GM12878 (cell line): Measurements from ENCODE around the gene MMP24.

Source experiments
- BACH1 ChIP-seq: fragments of 450-650 bp; IDR thresholded peaks from 2 replicates; pipeline ENCODE4 v1.6.1; 2017; ENCODE audit warnings: mild to moderate bottlenecking, borderline replicate concordance
- CREB1 ChIP-seq: IDR thresholded peaks from 2 replicates; pipeline ENCODE4 v1.6.1; 2012; ENCODE audit warnings: low read depth, mild to moderate bottlenecking, inconsistent platforms
- CTCF ChIP-seq, 3 experiments: IDR thresholded peaks in 2 of 3; conservative IDR thresholded peaks in 1 of 3; 2 replicates each; pipeline ENCODE4 v1.5.1; 2011; ENCODE audit warnings: low read depth in 3 of 3, low read length in 3 of 3, mild to moderate bottlenecking in 3 of 3, control low read depth in 2 of 3, moderate library complexity in 2 of 3, inconsistent platforms in 1 of 3, mixed read lengths in 1 of 3; ENCODE audit not compliant: control insufficient read depth in 2 of 3, insufficient read depth in 1 of 3; ENCODE audit errors: extremely low read depth in 1 of 3
- E4F1 ChIP-seq: fragments of 450-650 bp; IDR thresholded peaks from 2 replicates; pipeline ENCODE4 v1.6.1; 2018; ENCODE audit warnings: borderline replicate concordance, mild to moderate bottlenecking; ENCODE audit not compliant: partially characterized antibody
- HCFC1 ChIP-seq: fragments of 150-350 bp; IDR thresholded peaks from 2 replicates; pipeline ENCODE4 v1.6.1; 2014; ENCODE audit warnings: low read length
- MAX ChIP-seq: IDR thresholded peaks from 2 replicates; pipeline ENCODE4 v1.6.1; 2012; ENCODE audit warnings: low read depth, low read length, improper control_type of control experiment
- MEF2A ChIP-seq: IDR thresholded peaks from 2 replicates; pipeline ENCODE4 v1.6.1; 2011; ENCODE audit warnings: low read depth, mild to moderate bottlenecking, low read length, moderate library complexity; ENCODE audit not compliant: insufficient read depth
- POLR2A ChIP-seq: IDR thresholded peaks from 2 replicates; pipeline ENCODE4 v1.6.1; 2011; ENCODE audit warnings: low read depth, mild to moderate bottlenecking, low read length
- POLR2AphosphoS5 ChIP-seq: IDR thresholded peaks from 2 replicates; pipeline ENCODE4 v1.6.1; 2011; ENCODE audit warnings: mild to moderate bottlenecking, low read length, inconsistent platforms
- SIN3A ChIP-seq: IDR thresholded peaks from 2 replicates; pipeline ENCODE4 v1.6.1; 2012; ENCODE audit warnings: low read depth, low read length, improper control_type of control experiment
- SIX5 ChIP-seq: IDR thresholded peaks from 2 replicates; pipeline ENCODE4 v1.6.1; 2011; ENCODE audit warnings: mild to moderate bottlenecking, low read depth, low read length, moderate library complexity; ENCODE audit not compliant: severe bottlenecking
- ZBED1 ChIP-seq: IDR thresholded peaks from 2 replicates; pipeline ENCODE4 v1.6.1; 2016; ENCODE audit warnings: borderline replicate concordance
- ZNF592 ChIP-seq: fragments of 450-650 bp; IDR thresholded peaks from 2 replicates; pipeline ENCODE4 v1.6.1; 2017; ENCODE audit warnings: mild to moderate bottlenecking, moderate library complexity

GRCh38 chr20:35223941-35224340 is 2.5 kb upstream of the MMP24 start:
- no peak for TF ChIP-seq CTCF (IDR thresholded peaks at IDR 0.05 in 2 of 3, conservative IDR thresholded peaks at IDR 0.05 in 1 of 3; ENCODE audit: control insufficient read depth in 2 of 3, extremely low read depth in 1 of 3, insufficient read depth in 1 of 3, low read depth in 3 of 3, low read length in 3 of 3)
- no peak for TF ChIP-seq HCFC1
- TF ChIP-seq SIX5, result no peak
- no peak for TF ChIP-seq SIN3A
- TF ChIP-seq BACH1, result no peak
- no peak for TF ChIP-seq POLR2A
- TF ChIP-seq MEF2A, result no peak
- no peak for TF ChIP-seq POLR2AphosphoS5
- TF ChIP-seq E4F1, result no peak
- TF ChIP-seq ZNF592, result no peak
- no peak for TF ChIP-seq CREB1
- TF ChIP-seq ZBED1, result no peak
- no peak for TF ChIP-seq MAX
